ENCODE data around the gene SYT9.

DNA sequence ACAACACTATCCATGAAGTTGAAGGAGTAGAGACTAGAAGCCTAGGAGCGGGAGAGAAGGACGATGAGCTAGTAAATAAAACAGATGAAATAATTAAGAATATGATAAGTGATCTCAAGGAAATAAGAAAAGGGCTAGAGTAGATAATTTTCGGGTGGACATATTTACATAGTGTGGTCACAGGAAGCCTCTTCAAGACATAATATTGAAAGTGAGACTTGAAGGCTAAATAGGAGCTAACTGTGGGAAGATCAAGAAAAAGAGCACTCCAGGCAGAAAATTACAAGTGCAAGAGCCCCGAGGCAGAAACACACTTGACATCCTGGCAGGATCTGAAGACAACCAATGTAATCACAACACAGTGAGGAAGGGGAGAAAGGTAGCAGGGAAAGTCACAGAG lies 250.2 kb downstream of the SYT9 start:
- TF ChIP-seq ZNF274 (IDR thresholded peaks at IDR 0.05; ENCODE audit: insufficient read depth, insufficient read length) (no peak), EGR1 (IDR thresholded peaks at IDR 0.05; ENCODE audit: borderline replicate concordance in 1 of 2, low read depth in 2 of 2, low read length in 2 of 2) (no peak), ZNF24 (IDR thresholded peaks at IDR 0.05) (no peak), ESRRA (IDR thresholded peaks at IDR 0.05; ENCODE audit: low read length) (no peak), POLR2A (IDR thresholded peaks at IDR 0.05; ENCODE audit: low read depth, low read length) (no peak), POLR2AphosphoS5 (IDR thresholded peaks at IDR 0.05; ENCODE audit: low read length) (no peak), ZBED1 (IDR thresholded peaks at IDR 0.05; ENCODE audit: borderline replicate concordance) (no peak), ZNF207 (IDR thresholded peaks at IDR 0.05; ENCODE audit: borderline replicate concordance) (no peak), HDAC2 (IDR thresholded peaks at IDR 0.05) (no peak)
- TF ChIP-seq, protein P1, sequence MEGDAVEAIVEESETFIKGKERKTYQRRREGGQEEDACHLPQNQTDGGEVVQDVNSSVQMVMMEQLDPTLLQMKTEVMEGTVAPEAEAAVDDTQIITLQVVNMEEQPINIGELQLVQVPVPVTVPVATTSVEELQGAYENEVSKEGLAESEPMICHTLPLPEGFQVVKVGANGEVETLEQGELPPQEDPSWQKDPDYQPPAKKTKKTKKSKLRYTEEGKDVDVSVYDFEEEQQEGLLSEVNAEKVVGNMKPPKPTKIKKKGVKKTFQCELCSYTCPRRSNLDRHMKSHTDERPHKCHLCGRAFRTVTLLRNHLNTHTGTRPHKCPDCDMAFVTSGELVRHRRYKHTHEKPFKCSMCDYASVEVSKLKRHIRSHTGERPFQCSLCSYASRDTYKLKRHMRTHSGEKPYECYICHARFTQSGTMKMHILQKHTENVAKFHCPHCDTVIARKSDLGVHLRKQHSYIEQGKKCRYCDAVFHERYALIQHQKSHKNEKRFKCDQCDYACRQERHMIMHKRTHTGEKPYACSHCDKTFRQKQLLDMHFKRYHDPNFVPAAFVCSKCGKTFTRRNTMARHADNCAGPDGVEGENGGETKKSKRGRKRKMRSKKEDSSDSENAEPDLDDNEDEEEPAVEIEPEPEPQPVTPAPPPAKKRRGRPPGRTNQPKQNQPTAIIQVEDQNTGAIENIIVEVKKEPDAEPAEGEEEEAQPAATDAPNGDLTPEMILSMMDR (IDR thresholded peaks at IDR 0.05 in 2 of 3, conservative IDR thresholded peaks at IDR 0.05 in 1 of 3; ENCODE audit: control insufficient read depth in 2 of 3, extremely low read depth in 1 of 3, insufficient read depth in 1 of 3, low read depth in 3 of 3, low read length in 3 of 3): no peak

All from GM12878 (cell line).